ENCODE results near the gene SH2D6.

GRCh38 chr2:85378257-85378656 is 40.3 kb upstream of the SH2D6 start:
- no peak for TF ChIP-seq NANOG (IDR thresholded peaks at IDR 0.05; ENCODE audit: insufficient read depth, low read depth, low read length, poor library complexity, severe bottlenecking)
- no peak for TF ChIP-seq POLR2A (IDR thresholded peaks at IDR 0.05; ENCODE audit: control extremely low read depth in 1 of 2, low read depth in 2 of 2, low read length in 2 of 2)
- TF ChIP-seq, protein P1, sequence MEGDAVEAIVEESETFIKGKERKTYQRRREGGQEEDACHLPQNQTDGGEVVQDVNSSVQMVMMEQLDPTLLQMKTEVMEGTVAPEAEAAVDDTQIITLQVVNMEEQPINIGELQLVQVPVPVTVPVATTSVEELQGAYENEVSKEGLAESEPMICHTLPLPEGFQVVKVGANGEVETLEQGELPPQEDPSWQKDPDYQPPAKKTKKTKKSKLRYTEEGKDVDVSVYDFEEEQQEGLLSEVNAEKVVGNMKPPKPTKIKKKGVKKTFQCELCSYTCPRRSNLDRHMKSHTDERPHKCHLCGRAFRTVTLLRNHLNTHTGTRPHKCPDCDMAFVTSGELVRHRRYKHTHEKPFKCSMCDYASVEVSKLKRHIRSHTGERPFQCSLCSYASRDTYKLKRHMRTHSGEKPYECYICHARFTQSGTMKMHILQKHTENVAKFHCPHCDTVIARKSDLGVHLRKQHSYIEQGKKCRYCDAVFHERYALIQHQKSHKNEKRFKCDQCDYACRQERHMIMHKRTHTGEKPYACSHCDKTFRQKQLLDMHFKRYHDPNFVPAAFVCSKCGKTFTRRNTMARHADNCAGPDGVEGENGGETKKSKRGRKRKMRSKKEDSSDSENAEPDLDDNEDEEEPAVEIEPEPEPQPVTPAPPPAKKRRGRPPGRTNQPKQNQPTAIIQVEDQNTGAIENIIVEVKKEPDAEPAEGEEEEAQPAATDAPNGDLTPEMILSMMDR (IDR thresholded peaks at IDR 0.05; ENCODE audit: control extremely low read depth in 1 of 3, insufficient read depth in 1 of 3, low read depth in 1 of 3, low read length in 3 of 3): no peak
- TF ChIP-seq JUND (IDR thresholded peaks at IDR 0.05; ENCODE audit: low read length): no peak
- no peak for TF ChIP-seq POLR2AphosphoS5 (IDR thresholded peaks at IDR 0.05; ENCODE audit: low read depth, low read length)
- no peak for TF ChIP-seq CEBPB (IDR thresholded peaks at IDR 0.05; ENCODE audit: low read depth, low read length)
- TF ChIP-seq KDM1A (IDR thresholded peaks at IDR 0.05; ENCODE audit: borderline replicate concordance, low read length): no peak
- TF ChIP-seq, protein P2, sequence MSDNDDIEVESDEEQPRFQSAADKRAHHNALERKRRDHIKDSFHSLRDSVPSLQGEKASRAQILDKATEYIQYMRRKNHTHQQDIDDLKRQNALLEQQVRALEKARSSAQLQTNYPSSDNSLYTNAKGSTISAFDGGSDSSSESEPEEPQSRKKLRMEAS (IDR thresholded peaks at IDR 0.05): no peak
- TF ChIP-seq ZNF274 (IDR thresholded peaks at IDR 0.05; ENCODE audit: borderline replicate concordance, extremely low read depth, low read length): no peak
- TF ChIP-seq EP300 (IDR thresholded peaks at IDR 0.05; ENCODE audit: borderline replicate concordance in 1 of 2, low read depth in 2 of 2, low read length in 2 of 2): no peak
- no peak for TF ChIP-seq CREB1 (IDR thresholded peaks at IDR 0.05)
- TF ChIP-seq BRCA1 (IDR thresholded peaks at IDR 0.05; ENCODE audit: low read depth, low read length): no peak

Measured in H1 (cell line).